Esophagus muscularis mucosa (tissue), 4 donors: ENCODE results near the gene ETV4. TPM values are rescaled to one million over a fixed set of nuclear protein-coding genes. Genes with fewer than 3 reads are reported as not detected.

Experiments used
- DNase-seq: peaks from one replicate; pipeline ENCODE4 v3.0.0-alpha.2; 2017; ENCODE audit errors: extremely low spot score
- H3K27ac ChIP-seq, 4 donors: fragments of 200-600 bp; sonication (generic); replicated peaks in 1 of 4; 1 replicate in 3 of 4; 2 replicates in 1 of 4; pipeline ENCODE4 v1.5.1; 2016 to 2019; ENCODE audit warnings: mild to moderate bottlenecking in 1 of 4
- H3K27me3 ChIP-seq, 4 donors: fragments of 200-600 bp; sonication (generic); one replicate each; pipeline versions ENCODE4 v1.5.1 to v1.6.0; 2016 to 2019
- H3K36me3 ChIP-seq, 4 donors: fragments of 200-600 bp; sonication (generic); one replicate each; pipeline ENCODE4 v1.5.1; 2016 to 2019
- H3K4me1 ChIP-seq, 4 donors: fragments of 200-600 bp; sonication (generic); one replicate each; pipeline ENCODE4 v1.5.1; 2016 to 2019
- H3K4me3 ChIP-seq, 4 donors: fragments of 200-600 bp; sonication (generic); 1 replicate in 2 of 4; 2 replicates in 2 of 4; pipeline ENCODE4 v1.5.1; 2016 to 2019; ENCODE audit warnings: mild to moderate bottlenecking in 4 of 4, moderate library complexity in 1 of 4
- H3K9me3 ChIP-seq, 4 donors: fragments of 200-600 bp; sonication (generic); 1 replicate in 3 of 4; 2 replicates in 1 of 4; pipeline ENCODE4 v1.5.1; 2016 to 2019
- CTCF ChIP-seq, 3 experiments: fragments of 200-600 bp in 2 of 3; fragments of 450-650 bp in 1 of 3; sonication (generic) in 2 of 3; IDR thresholded peaks; one replicate each; pipeline ENCODE4 v1.5.1; 2017 to 2019; ENCODE audit warnings: antibody characterized with exemption in 3 of 3, mild to moderate bottlenecking in 2 of 3, moderate library complexity in 1 of 3
- EP300 ChIP-seq: sonication (generic); formaldehyde crosslinking; IDR thresholded peaks from one replicate; pipeline ENCODE4 v1.6.1; 2017; ENCODE audit warnings: antibody characterized with exemption
- POLR2A ChIP-seq: fragments of 450-650 bp; IDR thresholded peaks from one replicate; pipeline ENCODE4 v1.6.1; 2017; ENCODE audit warnings: antibody characterized with exemption, moderate library complexity, mild to moderate bottlenecking, low read depth
- POLR2AphosphoS5 ChIP-seq, 2 donors: sonication (generic); formaldehyde crosslinking; IDR thresholded peaks; one replicate each; pipeline ENCODE4 v1.6.1; 2017; ENCODE audit warnings: antibody characterized with exemption in 2 of 2
- WGBS: methylation state at CpG from one replicate; pipeline ENCODE4 v1.1.5; 2018; 5-methylcytosine and 5-hydroxymethylcytosine counted together
- intact Hi-C: fragments of 100-400 bp; cut with DNase I; formaldehyde crosslinking; loops from one replicate; pipeline ENCODE4 v1.15.1; 2023
- total RNA-seq, 4 donors: library from RNA; depleted of rRNA; stranded (reverse); fragments of >200 nt; gene quantifications; one replicate each; pipeline versions ENCODE4 v1.1.0 to v1.2.1, GENCODE V29; 2016

The ETV4 gene
- total RNA-seq, 4 donors from 2014 or later, result 0.19 to 1.3 (median 0.83) TPM; not detected in 1

DNA sequence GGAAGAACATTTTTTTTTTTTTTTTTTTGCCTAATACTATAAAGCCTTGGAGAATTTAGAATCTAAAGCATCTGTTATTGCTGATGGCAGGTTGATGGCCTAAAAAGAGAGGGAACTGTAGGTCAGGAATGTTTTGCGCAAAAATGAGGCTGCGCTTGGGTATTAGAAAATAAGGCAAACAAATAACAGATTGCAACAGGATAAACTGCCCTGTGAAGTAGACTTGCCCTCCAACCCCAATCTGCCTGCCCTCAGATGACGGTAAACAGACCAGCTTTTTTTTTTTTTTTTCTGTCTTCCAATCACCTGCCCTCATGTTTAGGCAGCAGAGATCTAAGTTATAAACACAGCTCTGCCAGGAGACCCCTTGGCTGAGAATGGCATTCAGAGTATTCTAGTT is 66.2 kb downstream of the ETV4 start:
- no peaks in the 10 kb centered on the region for H3K9me3 ChIP-seq
- no peak for TF ChIP-seq POLR2AphosphoS5 (IDR thresholded peaks at IDR 0.05)
- no peak for TF ChIP-seq POLR2A
- no peak for TF ChIP-seq EP300
- TF ChIP-seq CTCF (IDR thresholded peaks at IDR 0.05), result no peak
- H3K36me3 ChIP-seq, result no peaks in the 10 kb centered on the region
- no peaks in the 10 kb centered on the region for H3K27me3 ChIP-seq
- no peak for DNase-seq
- H3K4me3 ChIP-seq, result no peak overlapping the region
- 88% methylated on average over 3 of the region's 3 CpGs for WGBS
- intact Hi-C loops, result no loop called here
- peaks cover 11 to 18% (median 15%) of the 10 kb centered on the region in 4 donors for H3K4me1 ChIP-seq
- H3K27ac ChIP-seq, result no peak overlapping the region

Other genes with a start within 250 kb of the ETV4 start
- gene ARL4D, start 147.3 kb downstream of the ETV4 start, total RNA-seq, result 10 to 100 TPM; 17.5 to 31.1 (median 21.9) TPM
- 10 to 100 TPM; 31.7 to 35.1 (median 33.4) TPM for gene DHX8, start 62.4 kb downstream of the ETV4 start, total RNA-seq
- gene MEOX1, start 115.6 kb upstream of the ETV4 start, total RNA-seq, result 10 to 100 TPM in 3 of 4 donors, 1 to 10 TPM in 1; 6.6 to 16.1 (median 12.9) TPM
- gene SOST, start 212.5 kb upstream of the ETV4 start, total RNA-seq, result not detected
- gene DUSP3, start 232.6 kb upstream of the ETV4 start, total RNA-seq, result 100 to 1,000 TPM; 130 to 182 (median 158) TPM
- under 1 TPM in 1 of 4 donors, not detected in 3; 0.19 TPM for gene CFAP97D1, start 234.1 kb upstream of the ETV4 start, total RNA-seq